HG02884 (cell line): ENCODE results near the gene WDR76.

Experiments
- ATAC-seq: cut with Tn5 transposase; IDR thresholded peaks from one replicate; pipeline ENCODE4 v1.9.1; 2021; ENCODE audit warnings: mild to moderate bottlenecking, moderate library complexity; ENCODE audit not compliant: unreplicated experiment

Gene WDR76

GRCh38 chr15:43908516-43909050, 81.8 kb downstream of the WDR76 start:
- ATAC-seq: no peak

- no peak for ATAC-seq
Observed at GRCh38 chr15:43911235-43911781, 84.5 kb downstream of the WDR76 start.

GRCh38 chr15:43912208-43912607, 85.4 kb downstream of the WDR76 start:
- no peak for ATAC-seq

GRCh38 chr15:43913026-43913780, 86.4 kb downstream of the WDR76 start:
- ATAC-seq: no peak

GRCh38 chr15:43913941-43914340, 87.1 kb downstream of the WDR76 start:
- no peak for ATAC-seq

GRCh38 chr15:43915631-43916325, 89.0 kb downstream of the WDR76 start:
- ATAC-seq: no peak

GRCh38 chr15:43916326-43916660, 89.5 kb downstream of the WDR76 start:
- ATAC-seq: no peak
